HEK293 (cell line): ENCODE measurements around the gene TMEM121.

Experiments used
- CTCF ChIA-PET: fragments of 350-600 bp; formaldehyde crosslinking; extraction: SDS; loops from one replicate; lab custom pipeline; 2021; ENCODE audit warnings: antibody characterized with exemption; lab: Yijun Ruan, JAX
- POLR2A ChIA-PET: fragments of 300-600 bp; formaldehyde crosslinking; extraction: SDS; loops from one replicate; lab custom pipeline; 2020; ENCODE audit warnings: antibody characterized with exemption, inconsistent platforms; lab: Yijun Ruan, JAX
- H3K27ac ChIP-seq: fragments of 200-500 bp; sonication (Bioruptor generic); 2 replicates; pipeline ENCODE4 v1.5.1; 2014; ENCODE audit warnings: low read depth, low read length, control low read depth, inconsistent platforms; ENCODE audit errors: extremely low read depth
- H3K36me3 ChIP-seq, 2 experiments: fragments of 200-500 bp in 1 of 2; sonication (Bioruptor generic) in 1 of 2; 1 replicate in 1 of 2; 2 replicates in 1 of 2; pipeline ENCODE4 v1.5.1; 2014 to 2017; ENCODE audit warnings: inconsistent platforms in 2 of 2, low read length in 2 of 2; ENCODE audit not compliant: control insufficient read depth in 2 of 2, insufficient read depth in 1 of 2
- H3K4me1 ChIP-seq: fragments of 200-500 bp; sonication (Bioruptor generic); 2 replicates; pipeline ENCODE4 v1.5.1; 2014; ENCODE audit warnings: mild to moderate bottlenecking, low read length, inconsistent platforms; ENCODE audit not compliant: control insufficient read depth, insufficient read depth
- H3K4me3 ChIP-seq: 2 replicates; pipeline ENCODE4 v1.5.1; 2011; ENCODE audit warnings: low read depth, mild to moderate bottlenecking, control low read depth, low read length, moderate library complexity
- H3K9me3 ChIP-seq: fragments of 200-500 bp; sonication (Bioruptor generic); 2 replicates; pipeline ENCODE4 v1.5.1; 2014; ENCODE audit warnings: low read depth, low read length, inconsistent platforms; ENCODE audit not compliant: control insufficient read depth, insufficient read depth
- EGR2 ChIP-seq: fragments of 450-650 bp; formaldehyde crosslinking; IDR thresholded peaks from 2 replicates; pipeline ENCODE4 v1.5.1; 2016; ENCODE audit warnings: low read depth, missing biosample characterization, missing genetic modification characterization
- GLI2 ChIP-seq: fragments of 450-650 bp; formaldehyde crosslinking; IDR thresholded peaks from 2 replicates; pipeline ENCODE4; 2017; ENCODE audit warnings: missing biosample characterization, missing genetic modification characterization, low read depth, borderline replicate concordance
- GLI4 ChIP-seq: fragments of 450-650 bp; formaldehyde crosslinking; IDR thresholded peaks from 2 replicates; pipeline ENCODE4 v1.5.1; 2016; ENCODE audit warnings: missing biosample characterization, missing genetic modification characterization
- GLIS1 ChIP-seq: fragments of 450-650 bp; formaldehyde crosslinking; IDR thresholded peaks from 2 replicates; pipeline ENCODE4 v1.5.1; 2016; ENCODE audit warnings: missing biosample characterization, missing genetic modification characterization
- IKZF3 ChIP-seq: fragments of 450-650 bp; IDR thresholded peaks from 2 replicates; pipeline ENCODE4 v1.5.0; 2018; ENCODE audit warnings: missing biosample characterization, mild to moderate bottlenecking, missing genetic modification characterization, moderate library complexity
- KLF16 ChIP-seq: fragments of 450-650 bp; formaldehyde crosslinking; IDR thresholded peaks from 2 replicates; pipeline ENCODE4 v1.5.1; 2017; ENCODE audit warnings: missing biosample characterization, missing genetic modification characterization
- KLF8 ChIP-seq: fragments of 450-650 bp; formaldehyde crosslinking; IDR thresholded peaks from 2 replicates; pipeline ENCODE4 v1.5.1; 2016; ENCODE audit warnings: missing biosample characterization, missing genetic modification characterization
- WT1 ChIP-seq: fragments of 450-650 bp; formaldehyde crosslinking; IDR thresholded peaks from 2 replicates; pipeline ENCODE4 v1.5.1; 2016; ENCODE audit warnings: missing biosample characterization, missing genetic modification characterization
- ZNF133 ChIP-seq: fragments of 450-650 bp; formaldehyde crosslinking; IDR thresholded peaks from 2 replicates; pipeline ENCODE4 v1.5.1; 2016; ENCODE audit warnings: missing biosample characterization, missing genetic modification characterization
- ZNF169 ChIP-seq: fragments of 450-650 bp; formaldehyde crosslinking; IDR thresholded peaks from 2 replicates; pipeline ENCODE4 v1.5.1; 2016; ENCODE audit warnings: missing biosample characterization, missing genetic modification characterization
- ZNF174 ChIP-seq: fragments of 450-650 bp; formaldehyde crosslinking; IDR thresholded peaks from 2 replicates; pipeline ENCODE4 v1.5.0; 2017; ENCODE audit warnings: missing biosample characterization, mild to moderate bottlenecking, missing genetic modification characterization
- ZNF175 ChIP-seq: fragments of 450-650 bp; formaldehyde crosslinking; IDR thresholded peaks from 2 replicates; pipeline ENCODE4 v1.5.1; 2016; ENCODE audit warnings: missing biosample characterization, missing genetic modification characterization
- ZNF184 ChIP-seq: fragments of 450-650 bp; IDR thresholded peaks from 2 replicates; pipeline ENCODE4 v1.5.1; 2018; ENCODE audit warnings: missing biosample characterization, mild to moderate bottlenecking, missing genetic modification characterization
- ZNF292 ChIP-seq: fragments of 450-650 bp; formaldehyde crosslinking; IDR thresholded peaks from 2 replicates; pipeline ENCODE4 v1.5.1; 2016; ENCODE audit warnings: low read depth, missing biosample characterization, missing genetic modification characterization, borderline replicate concordance
- ZNF37A ChIP-seq: fragments of 450-650 bp; IDR thresholded peaks from 2 replicates; pipeline ENCODE4 v1.5.1; 2018; ENCODE audit warnings: missing biosample characterization, missing genetic modification characterization
- ZNF433 ChIP-seq: fragments of 450-650 bp; formaldehyde crosslinking; IDR thresholded peaks from 2 replicates; pipeline ENCODE4 v1.5.1; 2016; ENCODE audit warnings: missing biosample characterization, missing genetic modification characterization, low read depth
- ZNF654 ChIP-seq: fragments of 450-650 bp; formaldehyde crosslinking; IDR thresholded peaks from 2 replicates; pipeline ENCODE4 v1.5.1; 2016; ENCODE audit warnings: low read depth, missing biosample characterization, missing genetic modification characterization
- ZNF785 ChIP-seq: fragments of 450-650 bp; formaldehyde crosslinking; IDR thresholded peaks from 2 replicates; pipeline ENCODE4 v1.5.1; 2016; ENCODE audit warnings: missing biosample characterization, missing genetic modification characterization
- ZSCAN30 ChIP-seq: fragments of 450-650 bp; IDR thresholded peaks from 2 replicates; pipeline ENCODE4 v1.5.1; 2018; ENCODE audit warnings: missing biosample characterization, mild to moderate bottlenecking, missing genetic modification characterization, moderate library complexity
- TF ChIP-seq, protein P1 (sequence below): fragments of 450-650 bp; formaldehyde crosslinking; IDR thresholded peaks from 2 replicates; pipeline ENCODE4 v1.5.1; 2016; ENCODE audit warnings: missing biosample characterization, missing genetic modification characterization
- TF ChIP-seq, protein P2 (sequence below): fragments of 450-650 bp; formaldehyde crosslinking; IDR thresholded peaks from 2 replicates; pipeline ENCODE4 v1.5.1; 2016; ENCODE audit warnings: missing biosample characterization, missing genetic modification characterization
- TF ChIP-seq, protein P3 (sequence below): fragments of 450-650 bp; formaldehyde crosslinking; IDR thresholded peaks from 2 replicates; pipeline ENCODE4 v1.5.1; 2017; ENCODE audit warnings: missing biosample characterization, missing genetic modification characterization
- TF ChIP-seq, protein P4 (sequence below): fragments of 450-650 bp; formaldehyde crosslinking; IDR thresholded peaks from 2 replicates; pipeline ENCODE4 v1.5.1; 2016; ENCODE audit warnings: missing biosample characterization, missing genetic modification characterization
- TF ChIP-seq, protein P5 (sequence below): fragments of 450-650 bp; formaldehyde crosslinking; IDR thresholded peaks from 2 replicates; pipeline ENCODE4 v1.5.1; 2016; ENCODE audit warnings: missing biosample characterization, missing genetic modification characterization, low read depth

Gene TMEM121

DNA sequence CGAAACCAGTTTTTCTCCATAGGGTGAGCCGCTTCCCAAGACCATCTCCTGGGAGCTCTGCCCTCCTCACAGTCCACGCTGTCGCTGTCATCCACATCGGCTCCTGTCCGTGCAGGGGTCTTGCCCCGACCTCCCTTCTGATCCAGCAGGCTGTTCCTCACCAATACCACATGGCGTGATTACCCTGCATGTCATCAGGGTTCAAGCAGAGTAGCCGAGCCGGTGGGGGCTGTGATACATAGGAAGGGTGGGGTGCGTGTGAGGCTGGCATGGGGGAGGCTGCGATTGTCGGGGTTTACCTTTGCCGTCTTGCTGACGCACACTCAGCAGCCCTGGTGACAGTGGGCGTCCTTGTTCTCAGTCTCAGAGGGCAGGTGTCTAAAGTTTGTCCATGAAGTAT lies 18.3 kb upstream of the TMEM121 start:
- H3K36me3 ChIP-seq, result no peaks in the 10 kb centered on the region
- peaks cover 2% of the 10 kb centered on the region; the same call in 1 of the 2 replicates for H3K4me1 ChIP-seq
- TF ChIP-seq, protein P1, sequence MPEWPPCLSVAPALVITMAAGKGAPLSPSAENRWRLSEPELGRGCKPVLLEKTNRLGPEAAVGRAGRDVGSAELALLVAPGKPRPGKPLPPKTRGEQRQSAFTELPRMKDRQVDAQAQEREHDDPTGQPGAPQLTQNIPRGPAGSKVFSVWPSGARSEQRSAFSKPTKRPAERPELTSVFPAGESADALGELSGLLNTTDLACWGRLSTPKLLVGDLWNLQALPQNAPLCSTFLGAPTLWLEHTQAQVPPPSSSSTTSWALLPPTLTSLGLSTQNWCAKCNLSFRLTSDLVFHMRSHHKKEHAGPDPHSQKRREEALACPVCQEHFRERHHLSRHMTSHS (tag by site-specific recombination), result no peak
- TF ChIP-seq KLF8 (tag by site-specific recombination) (no peak), ZNF433 (tag by site-specific recombination) (no peak)
- TF ChIP-seq, all 188 proteins: peak for 0
- ChIA-PET CTCF (interaction anchor here (0.6 kb wide), 1 partner anchor 962 kb away, joined by 3 read pairs; no protein-coding TSS in a partner anchor), POLR2A (no interaction called here)
- Histone ChIP-seq H3K9me3 (no peaks in the 10 kb centered on the region), H3K4me3 (no peak overlapping the region), H3K27ac (no peak overlapping the region)

DNA sequence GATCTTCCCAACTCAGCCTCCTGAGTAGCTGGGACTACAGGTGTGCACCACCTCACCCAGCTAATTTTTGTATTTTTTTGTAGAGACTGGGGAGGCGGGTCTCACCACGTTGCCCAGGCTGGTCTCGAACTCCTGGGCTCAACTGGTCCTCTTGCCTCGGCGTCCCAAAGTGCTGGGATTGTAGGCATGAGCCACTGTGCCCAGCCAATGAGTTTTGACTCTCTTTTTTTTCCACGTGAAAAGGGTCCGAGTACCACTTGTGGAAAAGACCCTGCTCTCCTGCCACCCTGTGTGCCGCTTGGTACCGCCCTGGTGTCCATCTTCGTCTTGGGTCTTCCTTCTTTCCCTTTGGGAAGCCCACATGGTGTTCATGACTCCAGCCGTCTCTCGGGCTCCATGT lies 17.8 kb upstream of the TMEM121 start:
- peaks cover 2% of the 10 kb centered on the region; the same call in 1 of the 2 replicates for H3K4me1 ChIP-seq
- no peak overlapping the region for H3K4me3 ChIP-seq
- H3K36me3 ChIP-seq, result no peaks in the 10 kb centered on the region
- H3K9me3 ChIP-seq, result no peaks in the 10 kb centered on the region
- no peak for TF ChIP-seq ZNF654
- no peak for TF ChIP-seq KLF16 (tag by site-specific recombination)
- TF ChIP-seq, protein P2, sequence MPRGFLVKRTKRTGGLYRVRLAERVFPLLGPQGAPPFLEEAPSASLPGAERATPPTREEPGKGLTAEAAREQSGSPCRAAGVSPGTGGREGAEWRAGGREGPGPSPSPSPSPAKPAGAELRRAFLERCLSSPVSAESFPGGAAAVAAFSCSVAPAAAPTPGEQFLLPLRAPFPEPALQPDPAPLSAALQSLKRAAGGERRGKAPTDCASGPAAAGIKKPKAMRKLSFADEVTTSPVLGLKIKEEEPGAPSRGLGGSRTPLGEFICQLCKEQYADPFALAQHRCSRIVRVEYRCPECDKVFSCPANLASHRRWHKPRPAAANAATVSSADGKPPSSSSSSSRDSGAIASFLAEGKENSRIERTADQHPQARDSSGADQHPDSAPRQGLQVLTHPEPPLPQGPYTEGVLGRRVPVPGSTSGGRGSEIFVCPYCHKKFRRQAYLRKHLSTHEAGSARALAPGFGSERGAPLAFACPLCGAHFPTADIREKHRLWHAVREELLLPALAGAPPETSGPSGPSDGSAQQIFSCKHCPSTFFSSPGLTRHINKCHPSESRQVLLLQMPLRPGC (tag by site-specific recombination), result no peak
- TF ChIP-seq ZNF785 (tag by site-specific recombination), result no peak
- no peak for TF ChIP-seq ZNF133 (tag by site-specific recombination)
- no peak for TF ChIP-seq ZSCAN30 (tag by site-specific recombination)
- TF ChIP-seq ZNF169 (tag by site-specific recombination), result no peak
- TF ChIP-seq WT1 (tag by site-specific recombination), result no peak
- no peak for TF ChIP-seq ZNF292 (tag by site-specific recombination)
- no peak for TF ChIP-seq EGR2 (tag by site-specific recombination)
- no peak for TF ChIP-seq ZNF175
- TF ChIP-seq, all 188 proteins: peak for 0
- ChIA-PET POLR2A (no interaction called here), CTCF (no interaction called here)
- H3K27ac ChIP-seq, result no peak overlapping the region

DNA sequence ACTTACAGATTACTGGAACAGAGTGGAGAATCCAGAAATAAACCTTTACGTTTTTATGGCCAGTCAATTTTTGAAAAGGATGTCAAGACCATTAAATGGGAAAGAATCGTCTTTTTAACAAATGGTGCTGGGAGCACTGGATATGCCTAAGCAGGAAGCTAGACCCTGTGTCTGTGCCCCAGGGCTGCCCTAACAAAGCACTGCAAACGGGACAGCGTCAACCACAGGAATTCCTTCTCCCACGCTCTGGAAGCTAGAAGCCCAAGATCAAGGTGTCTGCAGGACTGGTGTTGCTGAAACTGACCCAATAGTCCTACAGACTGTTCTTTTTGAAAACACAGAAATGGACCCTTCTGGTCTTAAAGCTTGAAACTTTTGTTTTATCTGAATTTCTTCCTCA lies 9.3 kb upstream of the TMEM121 start:
- H3K27ac ChIP-seq, result no peak overlapping the region
- H3K4me3 ChIP-seq, result no peak overlapping the region
- no peaks in the 10 kb centered on the region for H3K36me3 ChIP-seq
- no peaks in the 10 kb centered on the region for H3K9me3 ChIP-seq
- H3K4me1 ChIP-seq, result no peaks in the 10 kb centered on the region
- POLR2A ChIA-PET, result no interaction called here
- CTCF ChIA-PET, result interaction anchor here (0.6 to 2.2 kb wide), 3 partner anchors 9 to 146 kb away, joined by 4 to 6 read pairs (median 5); no protein-coding TSS in a partner anchor
- TF ChIP-seq IKZF3 (no peak), ZNF37A (tag by site-specific recombination) (no peak), GLIS1 (tag by site-specific recombination) (no peak), ZNF174 (tag by site-specific recombination) (no peak), GLI4 (no peak), ZNF184 (tag by site-specific recombination) (no peak), GLI2 (tag by site-specific recombination) (no peak)
- TF ChIP-seq, protein P3, sequence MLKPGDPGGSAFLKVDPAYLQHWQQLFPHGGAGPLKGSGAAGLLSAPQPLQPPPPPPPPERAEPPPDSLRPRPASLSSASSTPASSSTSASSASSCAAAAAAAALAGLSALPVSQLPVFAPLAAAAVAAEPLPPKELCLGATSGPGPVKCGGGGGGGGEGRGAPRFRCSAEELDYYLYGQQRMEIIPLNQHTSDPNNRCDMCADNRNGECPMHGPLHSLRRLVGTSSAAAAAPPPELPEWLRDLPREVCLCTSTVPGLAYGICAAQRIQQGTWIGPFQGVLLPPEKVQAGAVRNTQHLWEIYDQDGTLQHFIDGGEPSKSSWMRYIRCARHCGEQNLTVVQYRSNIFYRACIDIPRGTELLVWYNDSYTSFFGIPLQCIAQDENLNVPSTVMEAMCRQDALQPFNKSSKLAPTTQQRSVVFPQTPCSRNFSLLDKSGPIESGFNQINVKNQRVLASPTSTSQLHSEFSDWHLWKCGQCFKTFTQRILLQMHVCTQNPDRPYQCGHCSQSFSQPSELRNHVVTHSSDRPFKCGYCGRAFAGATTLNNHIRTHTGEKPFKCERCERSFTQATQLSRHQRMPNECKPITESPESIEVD (tag by site-specific recombination), result no peak
- TF ChIP-seq, protein P4, sequence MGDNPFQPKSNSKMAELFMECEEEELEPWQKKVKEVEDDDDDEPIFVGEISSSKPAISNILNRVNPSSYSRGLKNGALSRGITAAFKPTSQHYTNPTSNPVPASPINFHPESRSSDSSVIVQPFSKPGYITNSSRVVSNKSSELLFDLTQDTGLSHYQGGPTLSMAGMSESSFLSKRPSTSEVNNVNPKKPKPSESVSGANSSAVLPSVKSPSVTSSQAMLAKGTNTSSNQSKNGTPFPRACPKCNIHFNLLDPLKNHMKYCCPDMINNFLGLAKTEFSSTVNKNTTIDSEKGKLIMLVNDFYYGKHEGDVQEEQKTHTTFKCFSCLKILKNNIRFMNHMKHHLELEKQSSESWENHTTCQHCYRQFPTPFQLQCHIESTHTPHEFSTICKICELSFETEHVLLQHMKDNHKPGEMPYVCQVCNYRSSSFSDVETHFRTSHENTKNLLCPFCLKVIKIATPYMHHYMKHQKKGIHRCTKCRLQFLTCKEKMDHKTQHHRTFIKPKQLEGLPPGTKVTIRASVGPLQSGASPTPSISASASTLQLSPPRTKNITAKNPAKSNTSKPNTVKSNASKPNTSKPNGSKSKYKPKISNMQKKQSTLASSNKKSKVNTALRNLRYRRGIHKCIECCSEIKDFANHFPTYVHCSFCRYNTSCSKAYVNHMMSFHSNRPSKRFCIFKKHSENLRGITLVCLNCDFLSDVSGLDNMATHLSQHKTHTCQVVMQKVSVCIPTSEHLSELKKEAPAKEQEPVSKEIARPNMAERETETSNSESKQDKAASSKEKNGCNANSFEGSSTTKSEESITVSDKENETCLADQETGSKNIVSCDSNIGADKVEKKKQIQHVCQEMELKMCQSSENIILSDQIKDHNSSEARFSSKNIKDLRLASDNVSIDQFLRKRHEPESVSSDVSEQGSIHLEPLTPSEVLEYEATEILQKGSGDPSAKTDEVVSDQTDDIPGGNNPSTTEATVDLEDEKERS, result no peak
- TF ChIP-seq, protein P5, sequence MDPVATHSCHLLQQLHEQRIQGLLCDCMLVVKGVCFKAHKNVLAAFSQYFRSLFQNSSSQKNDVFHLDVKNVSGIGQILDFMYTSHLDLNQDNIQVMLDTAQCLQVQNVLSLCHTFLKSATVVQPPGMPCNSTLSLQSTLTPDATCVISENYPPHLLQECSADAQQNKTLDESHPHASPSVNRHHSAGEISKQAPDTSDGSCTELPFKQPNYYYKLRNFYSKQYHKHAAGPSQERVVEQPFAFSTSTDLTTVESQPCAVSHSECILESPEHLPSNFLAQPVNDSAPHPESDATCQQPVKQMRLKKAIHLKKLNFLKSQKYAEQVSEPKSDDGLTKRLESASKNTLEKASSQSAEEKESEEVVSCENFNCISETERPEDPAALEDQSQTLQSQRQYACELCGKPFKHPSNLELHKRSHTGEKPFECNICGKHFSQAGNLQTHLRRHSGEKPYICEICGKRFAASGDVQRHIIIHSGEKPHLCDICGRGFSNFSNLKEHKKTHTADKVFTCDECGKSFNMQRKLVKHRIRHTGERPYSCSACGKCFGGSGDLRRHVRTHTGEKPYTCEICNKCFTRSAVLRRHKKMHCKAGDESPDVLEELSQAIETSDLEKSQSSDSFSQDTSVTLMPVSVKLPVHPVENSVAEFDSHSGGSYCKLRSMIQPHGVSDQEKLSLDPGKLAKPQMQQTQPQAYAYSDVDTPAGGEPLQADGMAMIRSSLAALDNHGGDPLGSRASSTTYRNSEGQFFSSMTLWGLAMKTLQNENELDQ (tag by site-specific recombination), result no peak
